CD4-positive, alpha-beta T cell treated with Interleukin-17A for 1 hour (primary cell): ENCODE results near the gene GGPS1.
"Not testable (repeated sequence)": the region's sequence is repeated elsewhere in the genome, so short reads cannot be mapped to it uniquely, and the experiment has no call there.

Source experiments
- DNase-seq: peaks from one replicate; pipeline ENCODE4 v3.0.0-alpha.2; 2020

The GGPS1 gene

GRCh38 chr1:235328271-235329138 lies at the start of gene GGPS1:
GGPS1 (plus strand) TSS chr1:235328570; CDS start chr1:235335265, 6,695 bp downstream.
- peak; percentile 100 for DNase-seq

GRCh38 chr1:235278915-235279292 lies 49.5 kb upstream of the GGPS1 start:
- no peak for DNase-seq

GRCh38 chr1:235279694-235280093 lies 48.7 kb upstream of the GGPS1 start:
- DNase-seq, result no peak

GRCh38 chr1:235280467-235280866 lies 47.9 kb upstream of the GGPS1 start:
- DNase-seq, result no peak

GRCh38 chr1:235283636-235284035 lies 44.7 kb upstream of the GGPS1 start:
- not testable (repeated sequence) for DNase-seq

- no peak for DNase-seq
Measured at GRCh38 chr1:235284231-235284769, 44.1 kb upstream of the GGPS1 start.

GRCh38 chr1:235286667-235287066 lies 41.7 kb upstream of the GGPS1 start:
- no peak for DNase-seq

- no peak for DNase-seq
Measured at GRCh38 chr1:235287208-235287882, 41.0 kb upstream of the GGPS1 start.

- DNase-seq, result no peak
Measured at GRCh38 chr1:235289859-235290739, 38.3 kb upstream of the GGPS1 start.

- no peak for DNase-seq
Measured at GRCh38 chr1:235290740-235291502, 37.4 kb upstream of the GGPS1 start.

- DNase-seq, result no peak
Measured at GRCh38 chr1:235291599-235292091, 36.7 kb upstream of the GGPS1 start.

- DNase-seq, result no peak
Measured at GRCh38 chr1:235292790-235293189, 35.6 kb upstream of the GGPS1 start.

- no peak for DNase-seq
Measured at GRCh38 chr1:235293322-235293942, 34.9 kb upstream of the GGPS1 start.

- no peak for DNase-seq
Measured at GRCh38 chr1:235295902-235296350, 32.4 kb upstream of the GGPS1 start.

- DNase-seq, result peak; percentile 58
Measured at GRCh38 chr1:235296729-235297128, 31.6 kb upstream of the GGPS1 start.

- DNase-seq, result peak; percentile 87
Measured at GRCh38 chr1:235297579-235297978, 30.8 kb upstream of the GGPS1 start.

GRCh38 chr1:235298758-235299157 lies 29.6 kb upstream of the GGPS1 start:
- DNase-seq, result no peak

- no peak for DNase-seq
Measured at GRCh38 chr1:235299169-235299858, 29.1 kb upstream of the GGPS1 start.

- no peak for DNase-seq
Measured at GRCh38 chr1:235302143-235302542, 26.2 kb upstream of the GGPS1 start.

- peak; percentile 84 for DNase-seq
Measured at GRCh38 chr1:235304549-235305451, 23.6 kb upstream of the GGPS1 start.
